HG03520 (cell line): Measurements from ENCODE around the gene PMPCA.
"Not testable (repeated sequence)": the region's sequence is repeated elsewhere in the genome, so short reads cannot be mapped to it uniquely, and the experiment has no call there.

ENCODE experiments used
- ATAC-seq: cut with Tn5 transposase; IDR thresholded peaks from one replicate; pipeline ENCODE4 v1.9.1; 2021; ENCODE audit warnings: mild to moderate bottlenecking, moderate library complexity; ENCODE audit not compliant: unreplicated experiment

PMPCA gene

DNA sequence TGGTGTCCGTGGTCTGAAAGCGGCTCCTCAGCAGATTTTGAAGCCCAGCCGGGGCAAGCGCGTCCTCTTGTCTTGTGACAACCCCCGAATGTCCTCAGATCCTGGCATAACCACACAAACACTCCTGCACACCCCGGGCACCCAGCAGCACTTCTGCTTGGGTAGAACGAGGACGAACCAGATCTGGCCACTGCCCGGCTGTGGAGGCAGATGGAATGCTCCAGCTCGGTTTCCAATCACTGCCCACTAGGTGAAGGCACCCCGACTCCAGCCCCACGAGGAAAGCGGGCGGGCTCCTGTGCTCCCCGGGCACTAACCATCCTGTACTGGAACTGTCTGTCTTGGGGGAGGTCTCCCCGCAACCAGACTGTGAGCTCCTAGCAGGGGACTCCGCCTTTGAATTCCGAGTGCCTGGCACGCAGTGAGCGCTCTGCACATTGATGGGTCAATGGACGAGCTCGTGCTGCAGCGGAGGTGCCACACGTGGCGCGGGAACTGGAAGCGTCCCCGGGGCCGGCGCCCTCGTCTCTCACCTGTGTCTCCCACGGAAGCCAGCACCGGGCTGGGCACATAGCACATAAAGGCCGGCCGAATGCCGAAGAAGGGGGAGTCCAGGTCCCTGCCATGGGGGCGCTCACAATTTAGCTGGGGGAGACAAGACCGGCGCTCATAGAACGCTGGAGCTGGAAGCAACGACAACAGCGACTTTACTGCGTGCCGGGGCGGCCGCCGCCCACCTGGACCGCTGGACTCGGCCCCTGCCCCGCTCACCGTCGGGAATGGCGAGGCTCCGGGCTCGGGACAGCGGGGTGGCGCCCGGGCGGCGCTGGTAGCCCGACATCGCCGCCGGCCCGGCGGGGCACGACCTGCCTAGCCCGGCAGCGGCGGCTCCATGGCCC, 652 bp upstream of the PMPCA start:
- ATAC-seq = peak; percentile 17

DNA sequence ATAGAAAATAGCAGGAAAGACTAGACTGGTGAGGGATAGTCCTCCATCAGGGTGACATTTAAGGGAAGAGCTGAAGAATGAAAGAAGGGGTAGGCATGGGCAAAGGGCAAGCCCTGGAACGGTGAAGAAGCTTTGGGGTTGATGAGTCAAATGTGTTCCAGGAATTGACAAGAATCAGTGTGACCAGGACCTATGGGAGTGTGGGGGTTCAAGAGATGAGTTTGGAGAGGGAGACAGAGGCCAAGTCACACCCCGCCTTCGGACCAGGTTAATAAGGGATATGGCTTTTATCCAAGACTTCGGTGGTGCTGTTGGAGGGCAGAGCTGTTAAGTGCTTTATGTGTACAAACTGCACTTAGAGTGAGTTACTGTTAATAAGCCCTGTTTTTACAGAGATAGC, 920 bp downstream of the PMPCA start:
- no peak for ATAC-seq

DNA sequence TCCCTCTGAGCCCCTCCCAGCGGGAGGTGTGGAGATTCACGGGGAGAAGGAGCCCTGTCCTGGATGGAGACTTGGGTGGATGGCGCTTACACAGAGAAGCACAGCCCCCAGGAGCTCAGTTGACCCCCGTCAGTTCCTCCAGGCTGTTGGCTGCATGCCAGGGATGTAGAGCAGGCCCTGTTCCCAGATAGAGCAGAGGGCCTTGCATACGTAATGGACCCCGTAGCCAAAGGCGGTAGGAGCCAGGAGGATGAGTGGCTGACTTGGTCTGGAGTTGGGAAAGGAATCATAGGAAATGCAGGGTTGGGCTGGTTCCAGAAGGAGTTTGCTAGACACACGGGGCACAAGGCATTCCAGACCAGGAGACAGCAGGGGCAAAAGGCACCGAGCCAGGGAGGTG, 2.5 kb downstream of the PMPCA start:
- ATAC-seq = no peak

DNA sequence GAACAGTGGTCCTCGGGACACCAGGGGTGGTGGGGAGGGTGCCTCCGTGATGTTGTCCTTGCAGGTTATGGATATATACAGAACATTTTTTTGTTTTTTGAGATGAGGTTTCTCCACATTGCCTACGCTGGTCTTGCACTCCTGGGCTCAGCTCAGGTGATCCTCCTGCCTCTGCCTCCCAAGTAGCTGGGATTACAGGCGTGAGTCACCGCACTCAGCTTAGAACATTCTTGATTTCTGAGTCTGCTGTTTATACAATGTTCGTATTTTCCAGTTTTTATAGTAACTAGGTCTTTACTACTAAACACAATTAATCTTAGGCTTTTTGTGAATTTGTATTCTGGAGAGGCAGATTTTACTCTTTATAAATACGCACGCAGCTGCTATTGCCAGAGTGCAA, 6.0 kb downstream of the PMPCA start:
- ATAC-seq = no peak

DNA sequence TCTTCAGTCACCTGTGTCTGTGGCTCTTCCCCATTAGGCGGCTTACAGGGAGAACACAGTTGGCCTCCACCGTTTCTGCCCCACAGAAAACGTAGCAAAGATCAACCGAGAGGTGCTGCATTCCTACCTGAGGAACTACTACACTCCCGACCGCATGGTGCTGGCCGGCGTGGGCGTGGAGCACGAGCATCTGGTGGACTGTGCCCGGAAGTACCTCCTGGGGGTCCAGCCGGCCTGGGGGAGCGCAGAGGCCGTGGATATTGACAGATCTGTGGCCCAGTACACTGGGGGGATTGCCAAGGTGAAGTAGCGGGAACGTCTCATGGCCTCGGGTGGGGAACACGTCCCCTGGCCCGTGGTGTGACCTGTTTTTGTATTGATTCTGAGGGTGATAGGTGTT, 6.5 kb downstream of the PMPCA start:
- no peak for ATAC-seq

DNA sequence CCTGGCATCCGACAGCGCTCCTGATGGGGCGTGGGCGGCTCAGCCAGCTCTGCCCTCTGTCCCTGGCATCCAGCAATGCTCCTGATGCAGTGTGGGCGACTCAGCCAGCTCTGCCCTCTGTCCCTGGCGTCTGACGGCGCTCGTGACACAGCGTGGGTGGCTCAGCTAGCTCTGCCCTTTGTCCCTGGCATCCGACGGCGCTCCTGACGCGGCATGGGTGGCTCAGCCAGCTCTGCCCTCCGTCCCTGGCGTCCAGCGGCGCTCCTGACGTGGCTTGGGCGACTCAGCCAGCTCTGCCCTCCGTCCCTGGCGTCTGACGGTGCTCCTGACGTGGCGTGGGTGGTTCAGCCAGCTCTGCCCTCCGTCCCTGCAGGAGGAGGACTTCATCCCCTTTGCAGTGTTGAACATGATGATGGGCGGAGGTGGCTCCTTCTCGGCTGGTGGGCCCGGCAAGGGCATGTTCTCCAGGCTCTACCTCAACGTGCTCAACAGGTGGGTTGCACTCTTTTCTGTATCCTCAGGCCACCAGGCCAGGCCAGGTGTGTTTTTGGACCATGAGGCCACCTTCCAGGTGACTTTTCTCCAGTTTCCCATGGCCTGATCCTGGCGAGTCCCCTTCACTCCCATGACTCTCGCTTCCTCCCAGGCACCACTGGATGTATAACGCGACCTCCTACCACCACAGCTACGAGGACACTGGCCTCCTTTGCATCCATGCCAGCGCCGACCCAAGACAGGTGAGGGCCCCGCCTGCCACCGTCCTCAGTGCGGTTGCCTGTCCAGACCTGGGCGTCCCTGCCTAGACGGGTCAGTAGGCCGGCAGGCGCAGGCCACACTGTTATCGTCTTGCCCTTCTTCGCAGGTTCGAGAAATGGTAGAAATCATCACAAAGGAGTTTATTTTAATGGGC, 8.0 kb downstream of the PMPCA start:
- ATAC-seq = no peak

DNA sequence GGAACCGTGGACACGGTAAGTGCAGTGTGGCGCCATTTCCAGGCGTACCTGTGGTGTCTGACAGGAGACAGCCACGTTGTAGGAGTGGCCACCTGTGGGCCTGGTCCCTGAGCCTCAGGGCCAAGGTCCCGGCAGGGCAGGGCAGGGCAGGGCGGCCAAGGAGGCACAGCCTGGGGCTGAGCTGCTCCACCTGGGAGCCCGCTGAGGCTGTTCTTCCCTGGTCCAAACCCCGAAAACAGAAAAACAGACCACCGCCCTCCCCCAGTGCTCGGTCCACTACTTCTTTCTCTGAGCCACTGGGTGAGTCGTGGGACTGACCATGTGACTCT, 8.6 kb downstream of the PMPCA start:
- ATAC-seq = no peak

DNA sequence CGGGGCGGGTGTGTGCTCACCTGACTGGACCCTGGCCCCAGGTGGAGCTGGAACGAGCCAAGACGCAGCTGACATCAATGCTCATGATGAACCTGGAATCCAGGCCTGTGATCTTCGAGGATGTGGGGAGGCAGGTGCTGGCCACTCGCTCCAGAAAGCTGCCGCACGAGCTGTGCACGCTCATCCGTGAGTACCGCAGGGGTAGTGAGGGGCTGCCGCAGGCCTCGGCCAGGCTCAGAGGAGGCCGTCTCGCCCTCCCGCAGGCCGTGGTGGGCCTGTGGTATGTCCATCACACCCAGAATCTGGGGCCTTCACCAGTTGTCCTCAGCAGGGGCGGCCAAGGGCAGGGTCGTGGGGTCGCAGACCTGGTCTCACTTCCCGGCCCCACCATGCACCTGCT, 11.3 kb downstream of the PMPCA start:
- ATAC-seq = no peak

DNA sequence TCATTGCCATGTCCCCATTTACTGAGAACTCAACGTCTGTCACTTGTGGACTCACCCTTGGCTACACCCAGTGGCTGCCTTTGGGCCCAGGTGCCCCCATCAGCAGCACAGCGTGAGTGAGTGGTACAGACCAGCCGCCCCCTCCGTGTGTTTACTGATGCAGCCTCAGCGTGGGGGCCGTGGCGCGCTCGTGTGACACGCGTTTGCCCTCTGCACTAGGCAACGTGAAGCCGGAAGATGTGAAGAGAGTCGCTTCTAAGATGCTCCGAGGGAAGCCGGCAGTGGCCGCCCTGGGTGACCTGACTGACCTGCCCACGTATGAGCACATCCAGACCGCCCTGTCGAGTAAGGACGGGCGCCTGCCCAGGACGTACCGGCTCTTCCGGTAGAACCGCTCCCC, 12.4 kb downstream of the PMPCA start:
- no peak for ATAC-seq

DNA sequence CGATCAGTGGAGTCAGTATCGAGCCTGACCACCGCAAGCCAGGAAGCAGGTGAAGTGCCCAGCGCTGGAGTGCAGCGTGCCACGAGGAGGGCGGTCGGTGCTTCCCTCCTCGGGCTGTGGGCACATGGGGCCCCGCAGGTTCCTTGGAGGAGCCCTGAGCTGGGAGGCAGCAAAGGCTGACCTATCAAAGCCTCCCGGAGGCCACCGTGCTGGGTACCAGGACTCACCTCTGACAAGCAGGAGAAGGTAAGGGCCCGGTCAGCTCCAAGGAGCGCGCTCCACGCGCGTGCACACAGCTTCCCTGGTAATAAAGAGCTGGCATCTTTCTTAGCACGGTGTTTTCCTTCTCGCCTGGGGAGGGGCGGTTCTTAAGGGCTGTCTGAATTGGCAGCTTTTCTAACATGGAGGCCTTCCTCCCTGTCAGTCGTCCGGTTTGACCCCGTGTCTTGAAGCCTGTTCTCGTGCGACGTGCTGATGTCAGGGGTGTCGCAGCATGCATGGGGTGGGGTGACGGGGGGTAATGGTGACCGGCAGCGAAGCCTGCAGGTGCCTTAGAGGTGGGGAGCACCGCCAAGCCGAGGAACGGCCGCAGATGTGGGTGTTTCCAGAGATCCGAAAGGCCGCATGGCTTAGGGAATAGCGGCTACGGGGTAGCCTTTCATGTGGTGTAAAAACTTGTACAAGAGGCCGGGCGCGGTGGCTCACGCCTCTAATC, 13.1 kb downstream of the PMPCA start:
- ATAC-seq = no peak

DNA sequence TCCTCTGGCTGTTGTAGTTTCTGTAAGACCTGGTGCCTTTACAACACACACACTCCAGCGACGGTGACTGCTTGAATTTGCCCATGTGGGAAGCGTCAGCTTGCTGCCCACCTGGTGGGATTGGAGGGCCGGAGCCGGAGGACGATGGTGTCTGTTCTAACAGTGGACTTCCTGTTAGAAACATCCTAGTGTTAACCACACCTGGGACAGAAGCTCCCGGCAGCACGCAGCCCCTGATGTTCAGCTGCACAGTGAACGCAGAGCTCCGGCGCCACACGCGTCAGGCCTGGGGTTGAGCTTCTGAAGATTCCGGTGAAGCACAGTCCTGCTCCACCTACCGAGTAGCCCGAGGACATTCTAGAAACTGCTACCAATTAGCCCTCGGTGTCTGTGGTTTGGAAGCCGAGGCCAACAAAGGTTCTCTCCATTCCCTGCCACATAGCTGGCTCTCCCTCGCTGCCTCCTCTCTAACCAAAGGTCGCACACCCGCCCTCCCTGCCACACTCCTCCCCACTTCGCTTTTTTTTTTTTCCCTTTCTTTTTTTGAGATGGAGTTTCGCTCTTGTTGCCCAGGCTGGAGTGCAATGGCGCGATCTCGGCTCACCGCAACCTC, 14.4 kb downstream of the PMPCA start:
- ATAC-seq = no peak

DNA sequence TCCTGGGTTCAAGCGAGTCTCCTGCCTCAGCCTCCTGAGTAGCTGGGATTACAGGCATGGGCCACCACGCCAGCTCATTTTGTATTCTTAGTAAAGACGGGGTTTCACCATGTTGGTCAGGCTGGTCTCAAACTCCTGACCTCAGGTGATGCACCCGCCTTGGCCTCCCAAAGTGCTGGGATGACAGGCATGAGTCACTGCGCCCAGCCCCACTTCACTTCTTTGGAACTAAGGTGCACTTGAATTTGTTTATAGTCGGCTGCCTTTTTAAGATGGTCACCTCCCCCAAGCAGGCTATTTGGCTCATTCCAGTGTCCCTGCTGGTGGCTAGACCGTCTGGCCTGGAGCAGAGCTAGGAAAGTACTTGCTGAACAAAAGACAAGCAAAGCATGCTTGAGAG, 14.9 kb downstream of the PMPCA start:
- ATAC-seq = not testable (repeated sequence)

DNA sequence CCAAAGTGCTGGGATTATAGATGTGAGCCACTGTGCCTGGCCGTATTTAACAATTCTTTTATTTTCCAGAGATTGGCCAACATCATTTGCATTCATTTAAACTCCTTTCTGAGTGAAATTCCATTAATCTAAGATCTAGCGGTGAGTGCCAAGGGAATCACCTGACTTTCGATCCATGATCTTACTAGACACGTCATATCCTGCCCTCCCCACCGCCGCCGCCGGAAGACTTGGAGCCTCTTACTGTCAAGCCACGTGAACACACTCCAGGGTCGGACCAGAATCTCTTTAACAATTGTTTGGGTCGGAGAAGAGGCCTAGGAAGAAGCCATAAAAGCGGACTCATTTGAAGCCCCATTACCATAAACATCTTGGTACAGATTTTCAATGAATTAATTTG, 16.3 kb downstream of the PMPCA start:
- no peak for ATAC-seq

DNA sequence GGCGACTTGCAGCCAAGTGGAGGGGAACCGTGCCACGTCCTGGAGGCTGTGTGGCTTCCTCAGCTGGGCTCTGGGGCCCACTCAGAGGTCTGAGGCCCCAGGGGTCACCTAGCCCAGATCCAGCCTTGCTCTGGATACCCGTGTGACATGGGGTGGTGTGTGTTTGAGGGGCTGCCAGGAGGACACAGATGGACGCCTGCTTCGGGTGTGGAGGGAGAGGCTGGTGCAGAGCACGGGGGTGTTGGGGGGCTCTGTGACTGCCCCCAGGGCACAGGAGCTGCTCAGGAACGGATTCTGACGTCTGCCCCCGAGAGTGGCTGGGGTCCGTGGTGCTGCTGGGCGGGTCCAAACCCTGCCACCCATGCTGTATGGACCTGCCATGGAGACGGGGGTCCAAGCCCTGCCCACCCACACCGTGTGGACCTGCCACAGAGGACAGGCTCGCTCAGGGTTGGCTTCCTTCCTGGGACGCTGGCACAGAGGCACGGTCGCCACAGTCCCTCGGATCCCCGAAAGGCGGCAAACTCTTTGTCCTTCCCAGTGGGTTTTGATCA, 18.7 kb downstream of the PMPCA start:
- no peak for ATAC-seq

DNA sequence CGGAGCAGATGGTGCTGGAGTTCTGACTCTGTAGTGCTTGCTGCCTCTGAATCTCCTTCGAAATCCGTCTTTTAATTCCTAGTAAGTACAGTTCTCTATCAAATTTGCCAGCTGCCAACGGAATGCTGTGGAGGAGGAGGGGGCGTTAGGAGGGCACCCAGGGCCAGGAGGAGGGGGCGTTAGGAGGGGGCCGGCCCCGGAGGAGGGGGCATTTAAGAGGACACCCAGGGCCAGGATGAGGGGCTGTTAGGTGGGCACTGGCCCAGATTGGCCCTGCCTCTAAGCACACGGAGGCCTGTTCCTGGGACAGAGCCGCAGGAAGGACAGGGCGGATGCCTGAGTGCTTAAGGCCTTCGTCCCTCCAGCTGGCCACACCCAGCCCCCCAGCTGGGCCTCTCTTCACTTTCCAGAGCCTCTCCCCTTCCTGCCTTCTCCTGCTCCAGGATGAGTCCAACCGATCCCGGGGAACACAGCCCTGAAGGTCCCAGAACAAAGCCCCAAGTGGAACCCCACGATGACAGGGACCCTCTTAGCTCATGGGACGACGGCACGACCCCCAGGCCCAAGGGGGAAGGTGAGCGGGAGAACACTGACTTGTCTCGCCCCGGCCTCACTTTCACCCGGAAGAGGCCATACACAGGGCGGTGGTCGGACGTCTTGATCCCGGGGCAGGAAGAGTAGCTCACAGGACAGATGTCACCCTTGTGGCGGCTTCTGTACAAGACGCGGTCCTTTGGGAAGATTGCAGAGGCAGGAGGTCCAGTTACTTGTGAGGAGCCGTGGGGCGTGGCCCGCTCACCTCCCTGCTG, 19.4 kb downstream of the PMPCA start:
- ATAC-seq = no peak

DNA sequence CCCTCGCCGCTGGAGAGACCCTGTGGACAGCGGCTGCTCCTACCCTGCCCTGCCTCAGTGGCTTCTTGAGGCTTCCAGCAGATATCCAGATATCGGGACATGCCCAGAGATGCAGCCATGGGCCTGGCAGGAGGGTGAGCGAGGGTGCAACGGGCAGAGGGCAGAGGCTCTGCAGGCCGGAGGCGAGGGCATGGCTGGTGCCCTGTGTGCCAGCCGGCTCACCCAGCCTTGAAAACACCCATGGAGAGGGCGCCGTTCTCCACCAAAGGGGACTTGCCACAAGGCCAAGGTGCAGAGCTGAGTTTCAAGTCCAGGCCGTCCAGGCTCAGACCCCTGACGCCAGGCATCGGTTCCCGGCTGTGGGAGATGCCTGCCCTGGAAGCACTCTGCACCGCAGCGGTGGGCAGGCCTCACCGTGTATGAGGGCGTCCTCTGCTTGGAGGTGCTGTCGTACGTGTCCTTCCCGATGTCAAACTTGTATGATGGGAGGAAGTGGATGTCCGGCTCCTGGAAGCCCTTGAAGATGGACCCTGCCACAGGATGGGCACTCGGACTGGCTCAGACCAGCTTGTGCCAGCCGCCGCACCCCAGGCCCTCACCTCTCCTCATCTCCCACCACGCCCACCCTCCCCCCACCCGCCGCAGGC, 20.3 kb downstream of the PMPCA start:
- ATAC-seq = no peak

DNA sequence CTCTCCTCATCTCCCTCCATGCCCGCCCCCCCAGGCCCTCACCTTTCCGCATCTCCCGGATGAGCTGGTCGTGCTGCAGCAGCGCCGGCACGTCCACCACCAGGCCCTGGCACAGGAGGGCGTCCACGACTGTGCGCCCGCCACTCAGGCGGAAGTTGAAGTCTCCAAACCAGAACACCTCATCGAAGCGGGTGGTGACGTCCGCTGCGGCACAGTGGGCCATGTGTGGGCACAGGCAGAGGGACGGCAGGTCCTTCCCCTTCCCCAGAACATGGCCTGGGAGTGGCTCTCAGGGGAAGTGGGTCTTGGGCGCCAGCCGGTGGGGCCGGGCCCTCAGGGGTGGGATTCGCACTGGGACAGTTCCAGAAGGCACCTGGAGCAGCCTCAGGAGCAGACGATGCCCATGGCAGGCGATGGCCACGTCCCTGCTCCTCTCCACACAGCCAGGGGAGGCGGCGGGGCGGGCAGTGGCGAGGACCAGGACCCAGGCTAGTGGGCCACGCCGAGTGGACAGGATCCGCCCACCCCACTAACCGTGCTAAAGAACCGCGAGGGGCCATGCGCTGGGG, 21.4 kb downstream of the PMPCA start:
- no peak for ATAC-seq

DNA sequence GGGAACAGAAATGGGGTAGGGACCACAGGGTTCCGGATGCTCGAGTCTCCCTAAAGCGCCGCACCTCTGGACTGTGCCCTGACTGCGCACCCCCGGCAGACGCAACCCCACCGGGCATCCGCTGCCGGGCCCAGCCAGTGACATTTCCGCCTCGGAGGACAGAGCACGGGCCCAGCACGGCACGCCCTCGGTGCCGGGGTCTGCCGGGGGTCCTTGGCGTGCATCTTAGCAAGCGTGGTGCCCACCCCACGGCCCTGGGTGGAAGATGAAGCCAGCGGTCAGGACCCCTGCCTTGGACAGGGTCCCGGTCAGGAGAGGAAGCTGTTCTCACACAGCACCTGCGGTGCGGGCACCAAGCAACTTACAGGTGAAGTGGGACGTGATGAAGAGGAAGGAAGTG, 22.1 kb downstream of the PMPCA start:
- ATAC-seq = no peak
